Astrocyte of the hippocampus (primary cell): ENCODE measurements around the gene AGAP9.
"Not testable (repeated sequence)": the region's sequence is repeated elsewhere in the genome, so short reads cannot be mapped to it uniquely, and the experiment has no call there.

Source experiments
- DNase-seq: peaks from one replicate; pipeline ENCODE4 v3.0.0; 2011; ENCODE audit warnings: low read depth, low spot score

AGAP9 gene

GRCh38 chr10:47457528-47457820, 66.0 kb downstream of the AGAP9 start:
- DNase-seq: no peak

- DNase-seq: no peak
Observed at GRCh38 chr10:47456794-47457527, 66.5 kb downstream of the AGAP9 start.

DNA sequence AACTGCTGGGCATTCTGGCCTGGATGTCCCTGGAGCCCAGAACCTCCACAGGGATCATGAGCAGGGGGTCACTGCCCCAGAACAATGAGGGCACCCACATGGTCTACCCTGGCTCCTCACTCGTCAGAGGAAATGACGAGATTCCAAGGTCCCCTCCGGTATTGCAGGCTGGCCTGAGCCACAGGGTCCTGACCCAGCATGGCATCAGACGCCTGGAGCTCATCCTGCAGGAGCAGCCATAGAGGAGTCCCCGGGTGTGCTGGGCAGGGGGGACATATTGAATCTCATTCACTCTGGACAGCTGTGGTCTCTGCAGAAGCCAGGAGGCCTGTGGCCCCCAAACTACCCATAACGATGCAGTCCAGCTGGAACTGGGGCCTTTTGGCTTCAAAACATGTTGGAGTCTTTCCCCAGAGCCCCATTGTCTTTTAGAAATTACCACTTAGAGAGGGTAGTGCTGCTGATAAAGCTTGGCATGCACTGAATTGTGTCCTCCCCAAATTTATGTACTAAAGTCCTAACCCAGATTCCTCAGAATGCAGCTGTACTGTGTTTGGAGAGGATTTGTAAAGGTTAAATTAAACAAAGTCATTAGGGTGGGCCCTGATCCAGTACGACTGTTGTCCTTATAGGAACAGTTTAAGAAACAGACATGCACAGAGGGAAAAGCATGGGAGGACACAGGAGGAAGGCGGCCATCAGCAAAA, 67.2 kb downstream of the AGAP9 start:
- no peak for DNase-seq

- not testable (repeated sequence) for DNase-seq
Observed at GRCh38 chr10:47455350-47456078, 67.9 kb downstream of the AGAP9 start.

DNA sequence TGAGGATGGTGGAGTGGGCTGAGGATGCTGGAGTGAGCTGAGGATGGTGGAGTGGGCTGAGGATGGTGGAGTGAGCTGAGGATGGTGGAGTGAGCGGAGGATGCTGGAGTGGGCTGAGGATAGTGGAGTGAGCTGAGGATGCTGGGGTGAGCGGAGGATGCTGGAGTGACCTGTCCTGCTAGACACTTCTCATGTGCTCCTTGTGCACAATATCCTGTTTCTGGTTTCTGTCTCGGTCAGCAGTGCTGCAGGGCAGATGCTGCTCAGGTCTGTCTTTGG, 68.7 kb downstream of the AGAP9 start:
- no peak for DNase-seq

DNA sequence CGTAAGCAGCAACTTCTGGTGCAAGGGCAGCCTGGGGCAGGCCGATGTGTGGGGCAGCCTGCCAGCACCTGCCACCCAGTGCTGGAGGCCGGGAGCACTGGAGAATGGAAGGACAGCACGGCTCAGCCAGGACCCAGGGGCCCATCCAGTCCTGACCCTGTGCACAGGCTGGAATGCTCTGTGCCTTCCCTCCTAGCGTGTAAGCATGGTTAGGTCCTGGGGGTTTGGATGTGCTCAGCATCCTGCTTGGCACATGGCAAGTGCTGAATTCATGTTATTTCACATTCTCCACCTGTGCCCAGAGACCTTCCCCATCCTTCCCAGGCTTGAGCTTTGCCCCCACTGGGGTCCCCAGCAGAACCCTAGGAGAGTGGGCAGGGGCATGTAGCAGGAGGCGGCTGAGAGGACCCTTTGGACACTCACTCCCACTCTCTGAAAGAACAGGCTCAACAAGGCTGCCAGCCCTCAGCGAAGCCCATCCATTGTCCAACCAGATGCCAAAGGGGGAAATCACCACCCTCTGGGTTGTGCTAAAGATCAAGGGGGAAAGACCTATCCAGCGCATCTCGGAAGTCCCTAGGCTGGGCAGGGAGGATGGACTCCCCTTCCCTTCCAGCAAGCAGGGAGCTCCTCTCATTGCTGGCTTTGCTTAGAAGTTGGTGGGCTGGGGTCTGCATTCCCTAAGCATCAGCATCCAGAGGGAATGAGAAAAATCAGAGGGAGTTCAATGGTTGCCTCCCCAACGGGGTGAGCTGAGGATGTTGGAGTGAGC, 69.2 kb downstream of the AGAP9 start:
- no peak for DNase-seq

- no peak for DNase-seq
Observed at GRCh38 chr10:47453141-47454007, 70.1 kb downstream of the AGAP9 start.

DNA sequence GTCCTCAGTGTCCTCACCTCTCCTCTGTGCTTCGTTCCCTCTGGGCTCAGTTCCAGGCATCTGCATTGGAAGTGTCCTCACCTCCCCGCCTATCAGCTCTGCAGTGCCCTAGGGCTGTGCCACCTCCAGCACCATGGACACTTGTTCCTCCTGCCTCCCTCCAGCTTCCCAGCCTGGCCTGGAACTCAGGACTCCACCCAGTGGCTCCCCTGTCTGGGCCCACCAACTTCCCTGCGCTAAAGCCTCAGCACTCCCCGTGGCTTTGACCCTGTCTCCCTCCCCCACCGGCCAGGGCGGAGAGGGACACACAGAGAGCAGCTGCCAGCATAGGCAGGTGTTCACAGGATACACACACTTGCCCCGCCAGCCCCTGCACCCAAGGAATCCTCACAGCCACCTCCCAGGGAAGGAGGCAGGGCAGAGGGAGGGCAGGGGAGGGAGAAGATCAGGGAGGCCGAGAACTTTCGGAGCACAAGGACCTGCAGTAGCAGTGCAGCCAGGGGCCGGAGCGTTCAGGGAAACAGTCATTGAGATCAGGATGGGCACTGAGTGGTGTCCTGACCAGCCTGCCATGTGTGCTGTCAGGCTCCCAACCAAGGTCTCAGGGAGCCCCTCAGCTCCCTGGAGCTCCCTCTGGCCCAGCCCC, 70.8 kb downstream of the AGAP9 start:
- DNase-seq: no peak

- DNase-seq: no peak
Observed at GRCh38 chr10:47451998-47452494, 71.4 kb downstream of the AGAP9 start.
